Activated B cell treated with CpG ODN at 0.5 μM for 24 hours (primary cell): ENCODE results near the gene ZNF846. TPM values are rescaled to one million over a fixed set of nuclear protein-coding genes. Genes with fewer than 3 reads are reported as not detected.
"Not testable (repeated sequence)": the region's sequence is repeated elsewhere in the genome, so short reads cannot be mapped to it uniquely, and the experiment has no call there.

Experiments used
- ATAC-seq: fragments of 200-7000 bp; cut with Tn5 transposase; one replicate; pipeline ENCODE4 v1.10.0; 2021; ENCODE audit warnings: low read depth, mild to moderate bottlenecking, moderate library complexity
- CTCF ChIA-PET: fragments of 350-600 bp; sonication (Branson Sonifier 250); formaldehyde crosslinking; loops from one replicate; lab custom pipeline; 2021; ENCODE audit warnings: antibody characterized with exemption; lab: Charles Lee
- POLR2A ChIA-PET: fragments of 350-600 bp; sonication (Branson Sonifier 250); formaldehyde crosslinking; loops from one replicate; lab custom pipeline; 2021; ENCODE audit warnings: antibody characterized with exemption; lab: Charles Lee
- DNase-seq: peaks from one replicate; pipeline ENCODE4 v3.0.0; 2022
- H3K27ac Mint-ChIP-seq: one replicate; pipeline ENCODE4 v1.8.0; 2020; ENCODE audit warnings: mixed read lengths
- H3K27me3 Mint-ChIP-seq: one replicate; pipeline ENCODE4 v1.8.0; 2021; ENCODE audit warnings: mixed read lengths
- H3K36me3 Mint-ChIP-seq: one replicate; pipeline ENCODE4 v1.8.0; 2021; ENCODE audit warnings: low read depth, mixed read lengths
- H3K4me1 Mint-ChIP-seq: one replicate; pipeline ENCODE4 v1.8.0; 2021; ENCODE audit warnings: mixed read lengths
- H3K4me3 Mint-ChIP-seq: one replicate; pipeline ENCODE4 v1.8.0; 2020; ENCODE audit warnings: mild to moderate bottlenecking, mixed read lengths
- H3K9me3 Mint-ChIP-seq: one replicate; pipeline ENCODE4 v1.8.0; 2020; ENCODE audit warnings: mixed read lengths
- intact Hi-C: fragments of 100-400 bp; cut with micrococcal nuclease; formaldehyde crosslinking; loops from one replicate; pipeline ENCODE4 v1.15.1; 2024
- total RNA-seq: library from RNA; stranded (reverse); gene quantifications from 2 replicates; pipeline ENCODE4 v1.2.3, GENCODE V29; 2022
- TF ChIP-seq, protein P1 (sequence below): fragments of 200-600 bp; IDR thresholded peaks from one replicate; pipeline ENCODE4 v1.8.0; 2022; ENCODE audit warnings: antibody characterized with exemption, mild to moderate bottlenecking

The ZNF846 gene
- total RNA-seq, 1 donor from 2014 or later: 10.7 TPM

DNA sequence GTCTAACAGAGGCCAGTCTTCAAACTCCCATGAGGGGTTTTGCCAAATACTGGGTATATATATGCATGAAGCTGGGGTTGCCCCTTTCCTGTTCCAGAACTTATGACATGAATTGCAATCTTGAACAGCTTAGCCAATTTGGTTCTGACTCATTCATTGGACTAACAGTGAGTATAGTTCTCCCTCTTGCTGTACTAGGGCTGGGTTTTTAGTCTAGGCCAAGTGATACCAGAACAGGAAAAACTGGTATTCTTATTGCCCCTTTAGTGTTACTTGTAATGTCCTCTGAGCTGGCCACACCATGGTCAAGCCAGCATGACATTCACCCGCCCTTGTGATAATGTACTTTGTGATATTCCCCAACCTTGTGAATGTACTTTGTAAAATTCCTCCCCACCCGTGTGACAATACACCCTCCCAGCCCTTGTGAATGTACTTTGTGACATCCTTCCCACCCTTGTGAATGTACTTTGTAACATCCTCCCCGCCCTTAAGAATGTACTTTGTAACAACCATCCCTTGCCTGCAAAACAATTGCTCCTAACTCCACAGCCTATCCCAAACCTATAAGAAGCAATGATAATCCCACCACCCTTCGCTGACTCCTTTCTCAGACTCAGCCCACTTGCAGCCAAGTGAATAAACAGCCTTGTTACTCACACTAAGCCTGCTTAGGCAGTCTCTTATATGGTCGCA lies 26.9 kb downstream of the ZNF846 start:
- POLR2A ChIA-PET: no interaction called here
- Mint-ChIP-seq H3K27me3 (no peaks in the 10 kb centered on the region), H3K4me3 (no peak overlapping the region), H3K4me1 (no peaks in the 10 kb centered on the region), H3K27ac (no peak overlapping the region), H3K9me3 (peaks cover 2% of the 10 kb centered on the region), H3K36me3 (no peaks in the 10 kb centered on the region)
- no peak for DNase-seq
- ATAC-seq: no peak
- CTCF ChIA-PET: no interaction called here
- intact Hi-C loops: no loop called here
- TF ChIP-seq, protein P1, sequence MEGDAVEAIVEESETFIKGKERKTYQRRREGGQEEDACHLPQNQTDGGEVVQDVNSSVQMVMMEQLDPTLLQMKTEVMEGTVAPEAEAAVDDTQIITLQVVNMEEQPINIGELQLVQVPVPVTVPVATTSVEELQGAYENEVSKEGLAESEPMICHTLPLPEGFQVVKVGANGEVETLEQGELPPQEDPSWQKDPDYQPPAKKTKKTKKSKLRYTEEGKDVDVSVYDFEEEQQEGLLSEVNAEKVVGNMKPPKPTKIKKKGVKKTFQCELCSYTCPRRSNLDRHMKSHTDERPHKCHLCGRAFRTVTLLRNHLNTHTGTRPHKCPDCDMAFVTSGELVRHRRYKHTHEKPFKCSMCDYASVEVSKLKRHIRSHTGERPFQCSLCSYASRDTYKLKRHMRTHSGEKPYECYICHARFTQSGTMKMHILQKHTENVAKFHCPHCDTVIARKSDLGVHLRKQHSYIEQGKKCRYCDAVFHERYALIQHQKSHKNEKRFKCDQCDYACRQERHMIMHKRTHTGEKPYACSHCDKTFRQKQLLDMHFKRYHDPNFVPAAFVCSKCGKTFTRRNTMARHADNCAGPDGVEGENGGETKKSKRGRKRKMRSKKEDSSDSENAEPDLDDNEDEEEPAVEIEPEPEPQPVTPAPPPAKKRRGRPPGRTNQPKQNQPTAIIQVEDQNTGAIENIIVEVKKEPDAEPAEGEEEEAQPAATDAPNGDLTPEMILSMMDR: no peak

DNA sequence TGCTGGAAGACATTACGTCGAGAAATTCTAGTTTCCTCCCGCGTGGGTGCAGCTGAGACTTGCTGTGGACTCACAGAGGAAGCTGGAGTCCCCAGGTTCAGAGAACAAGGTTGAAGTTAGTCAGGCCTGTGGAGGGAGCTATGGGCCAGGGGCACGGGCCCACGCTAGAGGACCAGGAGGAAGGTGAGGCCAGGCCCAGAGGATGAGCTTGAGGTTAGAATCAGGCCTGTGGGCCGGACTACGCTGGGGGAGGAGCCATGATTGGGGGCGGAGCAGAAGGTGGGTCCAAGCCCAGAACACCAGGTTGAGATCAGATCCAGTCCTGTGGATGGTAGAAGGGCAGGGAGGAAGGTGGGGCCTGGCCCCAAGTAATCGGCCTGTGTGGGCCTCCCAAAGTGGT lies 32.6 kb downstream of the ZNF846 start:
- no peak overlapping the region for H3K4me3 Mint-ChIP-seq

DNA sequence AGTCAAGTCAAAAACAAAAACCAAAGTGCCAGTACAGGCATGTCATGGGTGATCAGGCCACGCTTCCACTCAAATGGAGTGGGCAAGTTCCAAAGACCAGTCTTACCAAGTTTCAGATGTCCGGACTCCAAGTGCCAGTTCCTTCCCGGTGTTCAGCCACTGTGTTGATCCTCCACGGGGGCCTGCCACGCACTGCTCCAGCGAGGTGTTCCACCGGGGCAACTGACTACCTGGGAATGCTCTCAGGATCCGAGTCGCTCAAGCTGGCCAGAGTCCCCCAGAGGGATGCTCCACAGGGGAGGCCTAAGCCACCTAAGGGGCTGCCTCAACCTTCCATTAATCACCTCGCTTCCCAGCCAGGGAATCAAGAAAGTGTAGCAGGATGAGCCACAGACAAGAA lies 38.5 kb downstream of the ZNF846 start:
- H3K4me3 Mint-ChIP-seq, H3K4me1 Mint-ChIP-seq, H3K9me3 Mint-ChIP-seq, intact Hi-C loops, H3K27ac Mint-ChIP-seq, H3K27me3 Mint-ChIP-seq, H3K36me3 Mint-ChIP-seq, DNase-seq, ATAC-seq, CTCF ChIA-PET, POLR2A ChIA-PET: not testable (repeated sequence)

More for the DNA sequence above, 32.6 kb downstream of the ZNF846 start:
- Mint-ChIP-seq H3K9me3 (peaks cover 5% of the 10 kb centered on the region), H3K27me3 (no peaks in the 10 kb centered on the region), H3K4me1 (no peaks in the 10 kb centered on the region), H3K27ac (no peak overlapping the region), H3K36me3 (no peaks in the 10 kb centered on the region)
- intact Hi-C loops: no loop called here
- DNase-seq (no peak), ATAC-seq (no peak)
- CTCF ChIA-PET: no interaction called here
- POLR2A ChIA-PET: no interaction called here
- TF ChIP-seq, protein P1: no peak

DNA sequence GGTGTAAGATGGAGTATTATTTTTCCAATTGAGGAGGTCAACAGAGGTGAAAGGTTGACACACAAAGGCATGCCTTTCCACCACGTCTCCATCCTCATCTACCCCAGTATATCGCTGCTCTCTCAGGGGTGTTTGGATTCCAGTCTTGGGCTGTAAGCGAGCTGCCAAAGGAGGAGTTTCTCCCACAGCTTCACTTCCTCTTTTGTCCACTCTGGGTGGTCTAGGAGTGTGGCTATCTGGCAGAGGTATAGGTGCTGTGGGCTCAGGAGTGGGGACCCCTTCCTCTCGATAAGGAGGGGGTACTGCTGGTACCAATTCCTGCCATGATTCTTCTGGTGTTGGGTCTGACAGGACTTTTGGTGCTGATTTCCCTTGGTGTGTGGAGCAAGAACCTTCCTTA lies 39.4 kb downstream of the ZNF846 start:
- Mint-ChIP-seq H3K27me3 (no peaks in the 10 kb centered on the region), H3K9me3 (peaks cover 6% of the 10 kb centered on the region), H3K4me3 (no peak overlapping the region), H3K27ac (no peak overlapping the region), H3K36me3 (peaks cover 2% of the 10 kb centered on the region), H3K4me1 (no peaks in the 10 kb centered on the region)
- intact Hi-C loops: no loop called here
- ChIA-PET CTCF (no interaction called here), POLR2A (interaction anchor here (0.6 kb wide), 1 partner anchor 66 kb away, joined by 3 read pairs; no protein-coding TSS in a partner anchor)
- DNase-seq (no peak), ATAC-seq (no peak)
- TF ChIP-seq, protein P1: no peak

DNA sequence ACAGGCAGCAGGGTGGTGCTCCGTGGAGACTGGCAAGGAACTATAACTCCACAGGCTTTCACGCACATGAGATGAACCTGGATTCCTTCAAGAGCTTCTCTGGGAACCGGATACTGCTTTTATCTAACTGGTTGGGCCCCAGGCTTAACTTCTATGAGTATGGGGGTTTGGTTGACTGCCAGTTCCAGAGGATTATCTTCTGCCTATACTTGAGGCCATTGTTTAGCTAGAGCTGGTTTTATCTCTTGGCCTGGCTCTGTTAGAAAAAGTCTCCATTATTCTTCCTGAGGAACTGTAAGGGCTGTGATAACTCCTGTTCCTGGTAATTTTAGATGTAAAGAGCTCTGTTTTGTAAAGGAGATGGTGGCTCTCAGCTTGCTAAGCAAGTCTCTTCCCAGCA lies 40.9 kb downstream of the ZNF846 start:
- Mint-ChIP-seq H3K9me3 (peaks cover 11% of the 10 kb centered on the region), H3K4me3 (no peak overlapping the region)

DNA sequence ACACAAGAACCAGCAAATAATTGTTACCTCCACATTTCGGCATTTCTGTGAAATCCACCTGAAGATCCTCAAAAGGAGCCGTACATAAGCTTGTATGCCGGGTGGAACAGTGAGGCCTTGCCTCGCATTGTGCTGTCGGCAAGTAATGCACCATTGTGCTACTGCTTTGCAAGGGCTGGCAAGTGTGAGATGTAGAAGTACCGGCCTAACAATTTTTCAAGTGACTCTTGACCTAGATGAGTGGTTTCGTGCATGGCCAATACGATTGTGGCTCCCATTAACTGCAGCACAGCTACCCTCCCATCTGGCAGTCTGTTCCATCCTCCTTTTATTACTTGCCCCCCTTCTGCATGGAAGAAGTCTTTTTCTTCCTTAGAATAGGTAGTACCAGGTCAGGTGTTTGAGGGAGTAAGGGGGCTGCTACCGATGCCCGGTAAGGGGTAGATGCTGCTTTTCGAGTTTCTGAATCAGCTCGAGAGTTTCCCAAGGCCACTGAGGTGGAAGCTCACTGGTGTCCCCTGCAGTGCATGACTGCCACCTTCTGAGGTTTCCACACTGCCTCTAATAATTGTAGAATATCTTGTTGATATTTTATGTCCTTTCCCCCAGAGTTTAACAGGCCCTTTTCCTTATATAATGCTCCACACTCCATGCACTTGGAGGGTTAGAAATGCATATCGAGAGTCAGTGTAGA lies 42.9 kb downstream of the ZNF846 start:
- H3K4me3 Mint-ChIP-seq, H3K36me3 Mint-ChIP-seq, POLR2A ChIA-PET, CTCF ChIA-PET, DNase-seq, H3K27ac Mint-ChIP-seq, intact Hi-C loops, ATAC-seq, H3K27me3 Mint-ChIP-seq: not testable (repeated sequence)
- peaks cover 15% of the 10 kb centered on the region for H3K4me1 Mint-ChIP-seq
- H3K9me3 Mint-ChIP-seq: peaks cover 14% of the 10 kb centered on the region

More for the DNA sequence above, 40.9 kb downstream of the ZNF846 start:
- TF ChIP-seq, protein P1: no peak
- intact Hi-C loops: no loop called here
- Mint-ChIP-seq H3K27ac (no peak overlapping the region), H3K27me3 (no peaks in the 10 kb centered on the region), H3K36me3 (peaks cover 4% of the 10 kb centered on the region), H3K4me1 (no peaks in the 10 kb centered on the region)
- no peak for DNase-seq
- ChIA-PET POLR2A (no interaction called here), CTCF (no interaction called here)
- ATAC-seq: no peak
